HepG2 (cell line): Measurements from ENCODE around the gene ZFP36L2. TPM values are rescaled to one million over a fixed set of nuclear protein-coding genes. Genes with fewer than 3 reads are reported as not detected.

Experiments
- AGO1 ChIP-seq: fragments of 200-400 bp; formaldehyde crosslinking; IDR thresholded peaks from 2 replicates; pipeline ENCODE4 v1.6.1; 2017; ENCODE audit warnings: mild to moderate bottlenecking, low read depth, low read length, moderate library complexity; ENCODE audit not compliant: poor library complexity, severe bottlenecking
- CBFB ChIP-seq: sonication (generic); formaldehyde crosslinking; IDR thresholded peaks from 2 replicates; pipeline ENCODE4 v1.4.0; 2020; ENCODE audit warnings: missing genetic modification reagents
- CBX5 ChIP-seq: sonication (generic); formaldehyde crosslinking; IDR thresholded peaks from 2 replicates; pipeline ENCODE4 v1.4.0; 2020; ENCODE audit warnings: missing genetic modification reagents, borderline replicate concordance
- CENPT ChIP-seq: sonication (generic); formaldehyde crosslinking; IDR thresholded peaks from 2 replicates; pipeline ENCODE4 v1.8.0; 2022; ENCODE audit warnings: low read depth, mild to moderate bottlenecking, moderate library complexity, missing genetic modification reagents
- FOXK2 ChIP-seq: fragments of 450-650 bp; IDR thresholded peaks from 2 replicates; pipeline ENCODE4 v1.6.1; 2016
- HES4 ChIP-seq: sonication (generic); formaldehyde crosslinking; IDR thresholded peaks from 2 replicates; pipeline ENCODE4 v1.9.0; 2021; ENCODE audit warnings: mild to moderate bottlenecking, missing genetic modification reagents, borderline replicate concordance
- HOXA7 ChIP-seq: sonication (generic); formaldehyde crosslinking; IDR thresholded peaks from 2 replicates; pipeline ENCODE4 v1.8.1; 2022; ENCODE audit warnings: mild to moderate bottlenecking, missing genetic modification reagents, moderate library complexity
- JUND ChIP-seq: sonication (generic); formaldehyde crosslinking; IDR thresholded peaks from 2 replicates; pipeline ENCODE4 v1.8.0; 2022; ENCODE audit warnings: mild to moderate bottlenecking, missing genetic modification reagents
- NFAT5 ChIP-seq: sonication (generic); formaldehyde crosslinking; IDR thresholded peaks from 2 replicates; pipeline ENCODE4 v1.4.0; 2020; ENCODE audit warnings: missing genetic modification reagents
- PLSCR1 ChIP-seq: sonication (generic); formaldehyde crosslinking; IDR thresholded peaks from 2 replicates; pipeline ENCODE4 v1.5.0; 2020; ENCODE audit warnings: missing genetic modification reagents, mild to moderate bottlenecking, borderline replicate concordance
- POGZ ChIP-seq: sonication (generic); formaldehyde crosslinking; IDR thresholded peaks from 2 replicates; pipeline ENCODE4 v1.4.0; 2020; ENCODE audit warnings: mild to moderate bottlenecking, missing genetic modification reagents
- RBFOX2 ChIP-seq: fragments of 200-400 bp; formaldehyde crosslinking; IDR thresholded peaks from 2 replicates; pipeline ENCODE4 v1.6.1; 2017; ENCODE audit warnings: low read depth, mild to moderate bottlenecking, low read length
- SALL2 ChIP-seq: sonication (generic); formaldehyde crosslinking; IDR thresholded peaks from 2 replicates; pipeline ENCODE4 v1.8.1; 2023; ENCODE audit warnings: mild to moderate bottlenecking, missing genetic modification reagents, inconsistent platforms
- ZFP82 ChIP-seq: sonication (generic); formaldehyde crosslinking; IDR thresholded peaks from 2 replicates; pipeline ENCODE4 v1.5.1; 2020; ENCODE audit warnings: mild to moderate bottlenecking, missing genetic modification reagents, borderline replicate concordance
- ZNF33B ChIP-seq: sonication (generic); formaldehyde crosslinking; IDR thresholded peaks from 2 replicates; pipeline ENCODE4 v1.5.1; 2020; ENCODE audit warnings: mild to moderate bottlenecking, missing genetic modification reagents
- polyA plus RNA-seq, 8 experiments: library from polyadenylated mRNA; depleted of rRNA in 3 of 8; stranded (reverse) in 7 of 8; unstranded in 1 of 8; fragments of >200 nt; fragmentation: Illumina TruSeq in 4 of 8; extraction: Trizol in 4 of 8; gene quantifications; 2 replicates each; pipeline versions ENCODE4 v1.2.1 to v1.2.3, GENCODE V29; 2011 to 2016; ENCODE audit warnings: low read depth in 4 of 8, missing spikeins in 1 of 8, mixed read lengths in 1 of 8; ENCODE audit not compliant: insufficient read depth in 1 of 8
- total RNA-seq, 5 experiments: library from RNA; depleted of rRNA; stranded (reverse); fragments of >200 nt; fragmentation: Illumina TruSeq; extraction: Trizol; gene quantifications; 2 replicates each; pipeline ENCODE4 v1.2.3, GENCODE V29; 2016; ENCODE audit warnings: low read depth in 1 of 5
- TF ChIP-seq, protein P1 (sequence below): sonication (generic); formaldehyde crosslinking; IDR thresholded peaks from 2 replicates; pipeline ENCODE4 v1.4.0; 2020; ENCODE audit warnings: missing genetic modification reagents, borderline replicate concordance
- TF ChIP-seq, protein P2 (sequence below): sonication (generic); formaldehyde crosslinking; IDR thresholded peaks from 2 replicates; pipeline ENCODE4 v1.5.0; 2020; ENCODE audit warnings: mild to moderate bottlenecking, missing genetic modification reagents

The ZFP36L2 gene
- total and polyA plus RNA-seq, 2 of the 13 experiments (the other 11 are each of a cell fraction or from before 2014, with no cell fraction given) = 11.2 to 21.8 TPM

GRCh38 chr2:43186679-43187374 is 39.6 kb downstream of the ZFP36L2 start (continued):
- no peak for TF ChIP-seq SALL2 (CRISPR knock-in tag)
- no peak for TF ChIP-seq PLSCR1 (CRISPR knock-in tag)
- TF ChIP-seq, protein P1, sequence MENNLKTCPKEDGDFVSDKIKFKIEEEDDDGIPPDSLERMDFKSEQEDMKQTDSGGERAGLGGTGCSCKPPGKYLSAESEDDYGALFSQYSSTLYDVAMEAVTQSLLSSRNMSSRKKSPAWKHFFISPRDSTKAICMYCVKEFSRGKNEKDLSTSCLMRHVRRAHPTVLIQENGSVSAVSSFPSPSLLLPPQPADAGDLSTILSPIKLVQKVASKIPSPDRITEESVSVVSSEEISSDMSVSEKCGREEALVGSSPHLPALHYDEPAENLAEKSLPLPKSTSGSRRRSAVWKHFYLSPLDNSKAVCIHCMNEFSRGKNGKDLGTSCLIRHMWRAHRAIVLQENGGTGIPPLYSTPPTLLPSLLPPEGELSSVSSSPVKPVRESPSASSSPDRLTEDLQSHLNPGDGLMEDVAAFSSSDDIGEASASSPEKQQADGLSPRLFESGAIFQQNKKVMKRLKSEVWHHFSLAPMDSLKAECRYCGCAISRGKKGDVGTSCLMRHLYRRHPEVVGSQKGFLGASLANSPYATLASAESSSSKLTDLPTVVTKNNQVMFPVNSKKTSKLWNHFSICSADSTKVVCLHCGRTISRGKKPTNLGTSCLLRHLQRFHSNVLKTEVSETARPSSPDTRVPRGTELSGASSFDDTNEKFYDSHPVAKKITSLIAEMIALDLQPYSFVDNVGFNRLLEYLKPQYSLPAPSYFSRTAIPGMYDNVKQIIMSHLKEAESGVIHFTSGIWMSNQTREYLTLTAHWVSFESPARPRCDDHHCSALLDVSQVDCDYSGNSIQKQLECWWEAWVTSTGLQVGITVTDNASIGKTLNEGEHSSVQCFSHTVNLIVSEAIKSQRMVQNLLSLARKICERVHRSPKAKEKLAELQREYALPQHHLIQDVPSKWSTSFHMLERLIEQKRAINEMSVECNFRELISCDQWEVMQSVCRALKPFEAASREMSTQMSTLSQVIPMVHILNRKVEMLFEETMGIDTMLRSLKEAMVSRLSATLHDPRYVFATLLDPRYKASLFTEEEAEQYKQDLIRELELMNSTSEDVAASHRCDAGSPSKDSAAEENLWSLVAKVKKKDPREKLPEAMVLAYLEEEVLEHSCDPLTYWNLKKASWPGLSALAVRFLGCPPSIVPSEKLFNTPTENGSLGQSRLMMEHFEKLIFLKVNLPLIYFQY (CRISPR knock-in tag) = peak; percentile 76; the same call in 1 of the 2 replicates
- TF ChIP-seq CENPT = no peak
- TF ChIP-seq CBFB (CRISPR knock-in tag) = no peak
- TF ChIP-seq ZNF33B (CRISPR knock-in tag) = no peak
- no peak for TF ChIP-seq AGO1
- TF ChIP-seq RBFOX2 = 0 out of 2 replicates have a peak, but pooled peaks have one; percentile 16
- no peak for TF ChIP-seq ZFP82 (CRISPR knock-in tag)
- TF ChIP-seq CBX5 (CRISPR knock-in tag) = no peak
- no peak for TF ChIP-seq NFAT5 (CRISPR knock-in tag)
- TF ChIP-seq, protein P2, sequence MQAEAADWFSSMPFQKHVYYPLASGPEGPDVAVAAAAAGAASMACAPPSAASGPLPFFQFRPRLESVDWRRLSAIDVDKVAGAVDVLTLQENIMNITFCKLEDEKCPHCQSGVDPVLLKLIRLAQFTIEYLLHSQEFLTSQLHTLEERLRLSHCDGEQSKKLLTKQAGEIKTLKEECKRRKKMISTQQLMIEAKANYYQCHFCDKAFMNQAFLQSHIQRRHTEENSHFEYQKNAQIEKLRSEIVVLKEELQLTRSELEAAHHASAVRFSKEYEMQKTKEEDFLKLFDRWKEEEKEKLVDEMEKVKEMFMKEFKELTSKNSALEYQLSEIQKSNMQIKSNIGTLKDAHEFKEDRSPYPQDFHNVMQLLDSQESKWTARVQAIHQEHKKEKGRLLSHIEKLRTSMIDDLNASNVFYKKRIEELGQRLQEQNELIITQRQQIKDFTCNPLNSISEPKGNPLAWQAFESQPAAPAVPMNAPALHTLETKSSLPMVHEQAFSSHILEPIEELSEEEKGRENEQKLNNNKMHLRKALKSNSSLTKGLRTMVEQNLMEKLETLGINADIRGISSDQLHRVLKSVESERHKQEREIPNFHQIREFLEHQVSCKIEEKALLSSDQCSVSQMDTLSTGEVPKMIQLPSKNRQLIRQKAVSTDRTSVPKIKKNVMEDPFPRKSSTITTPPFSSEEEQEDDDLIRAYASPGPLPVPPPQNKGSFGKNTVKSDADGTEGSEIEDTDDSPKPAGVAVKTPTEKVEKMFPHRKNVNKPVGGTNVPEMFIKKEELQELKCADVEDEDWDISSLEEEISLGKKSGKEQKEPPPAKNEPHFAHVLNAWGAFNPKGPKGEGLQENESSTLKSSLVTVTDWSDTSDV (CRISPR knock-in tag) = no peak
- peak; percentile 18; the same call in 1 of the 2 replicates for TF ChIP-seq JUND (CRISPR knock-in tag)
- TF ChIP-seq HOXA7 (CRISPR knock-in tag) = no peak
- TF ChIP-seq FOXK2 = no peak
- no peak for TF ChIP-seq HES4 (CRISPR knock-in tag)
- no peak for TF ChIP-seq POGZ (CRISPR knock-in tag)
